Neural cell (in vitro differentiated cells): ENCODE data around the gene LPCAT1. TPM values are rescaled to one million over a fixed set of nuclear protein-coding genes. Genes with fewer than 3 reads are reported as not detected.

Experiments used
- H2AFZ ChIP-seq: fragments of 200-600, 300-800 bp; sonication (generic), shearing (Covaris generic); 2 replicates; pipeline ENCODE4 v1.6.0; 2014; ENCODE audit warnings: low read depth, mild to moderate bottlenecking, antibody characterized with exemption, low read length, moderate library complexity
- H3F3A ChIP-seq: fragments of 200-600 bp; shearing (Covaris generic); 2 replicates; pipeline ENCODE4 v1.6.1; 2016; ENCODE audit warnings: mild to moderate bottlenecking, moderate library complexity, mixed read lengths, antibody characterized with exemption, low read length; ENCODE audit not compliant: insufficient read depth, poor library complexity, severe bottlenecking
- H3K27ac ChIP-seq: fragments of 200-600, 300-800 bp; sonication (generic), shearing (Covaris generic); 2 replicates; pipeline ENCODE4 v1.5.1; 2014; ENCODE audit warnings: mild to moderate bottlenecking, low read length, moderate library complexity
- H3K27me3 ChIP-seq: fragments of 300-800, 200-600 bp; sonication (generic), shearing (Covaris generic); 2 replicates; pipeline ENCODE4 v1.6.0; 2014; ENCODE audit warnings: mild to moderate bottlenecking, low read depth, low read length, moderate library complexity; ENCODE audit not compliant: insufficient read depth
- H3K36me3 ChIP-seq: fragments of 300-800, 200-600 bp; sonication (generic), shearing (Covaris generic); 2 replicates; pipeline ENCODE4 v1.5.1; 2014; ENCODE audit warnings: mild to moderate bottlenecking, antibody characterized with exemption, low read length, moderate library complexity; ENCODE audit not compliant: insufficient read depth
- H3K4me2 ChIP-seq: fragments of 300-800, 200-600 bp; sonication (generic), shearing (Covaris generic); 2 replicates; pipeline ENCODE4 v1.6.0; 2014; ENCODE audit warnings: mild to moderate bottlenecking, low read length
- H3K4me3 ChIP-seq: fragments of 300-800, 200-600 bp; sonication (generic), shearing (Covaris generic); 2 replicates; pipeline ENCODE4 v1.5.1; 2014; ENCODE audit warnings: mild to moderate bottlenecking, low read length, moderate library complexity
- H3K79me2 ChIP-seq: fragments of 200-600 bp; shearing (Covaris generic); replicated peaks from 2 replicates; pipeline ENCODE4 v1.6.0; 2014; ENCODE audit warnings: mild to moderate bottlenecking, low read length, moderate library complexity; ENCODE audit not compliant: insufficient read depth
- H3K9ac ChIP-seq: fragments of 300-800, 200-600 bp; sonication (generic), shearing (Covaris generic); 2 replicates; pipeline ENCODE4 v1.6.1; 2016; ENCODE audit warnings: mild to moderate bottlenecking, low read length, mixed read lengths
- H3K9me2 ChIP-seq: fragments of 200-600 bp; shearing (Covaris generic); 2 replicates; pipeline ENCODE4 v1.6.1; 2016; ENCODE audit warnings: mild to moderate bottlenecking, low read length, mixed read lengths; ENCODE audit not compliant: insufficient read depth
- H3K9me3 ChIP-seq: fragments of 200-600, 300-800 bp; sonication (generic), shearing (Covaris generic); 2 replicates; pipeline ENCODE4 v1.6.1; 2016; ENCODE audit warnings: mild to moderate bottlenecking, mixed run types, low read length, moderate library complexity, mixed read lengths
- H4K20me1 ChIP-seq: fragments of 200-600 bp; shearing (Covaris generic); 2 replicates; pipeline ENCODE4 v1.6.1; 2016; ENCODE audit warnings: mild to moderate bottlenecking, mixed run types; ENCODE audit not compliant: insufficient read depth
- EP300 ChIP-seq: fragments of 450-650 bp; conservative IDR thresholded peaks from 2 replicates; pipeline ENCODE4 v1.6.1; 2014; ENCODE audit warnings: antibody characterized with exemption, mild to moderate bottlenecking, moderate library complexity; ENCODE audit not compliant: poor library complexity, severe bottlenecking
- EZH2 ChIP-seq: fragments of 200-600, 300-800 bp; shearing (Covaris generic), sonication (generic); IDR thresholded peaks from 2 replicates; pipeline ENCODE4 v1.6.1; 2014; ENCODE audit warnings: antibody characterized with exemption, low read length, borderline replicate concordance, mild to moderate bottlenecking; ENCODE audit not compliant: insufficient read depth, poor library complexity, severe bottlenecking
- MXI1 ChIP-seq: fragments of 450-650 bp; conservative IDR thresholded peaks from 2 replicates; pipeline ENCODE4 v1.6.1; 2014; ENCODE audit warnings: antibody characterized with exemption, mild to moderate bottlenecking; ENCODE audit not compliant: poor library complexity, severe bottlenecking
- POLR2AphosphoS5 ChIP-seq: IDR thresholded peaks from 2 replicates; pipeline ENCODE4 v1.6.1; 2012
- RAD21 ChIP-seq: fragments of 450-650 bp; conservative IDR thresholded peaks from 2 replicates; pipeline ENCODE4 v1.6.1; 2014; ENCODE audit warnings: antibody characterized with exemption, mild to moderate bottlenecking, moderate library complexity
- SMC3 ChIP-seq: fragments of 450-650 bp; conservative IDR thresholded peaks from 2 replicates; pipeline ENCODE4 v1.6.1; 2014; ENCODE audit warnings: antibody characterized with exemption, mild to moderate bottlenecking, moderate library complexity; ENCODE audit not compliant: poor library complexity
- TAF1 ChIP-seq: IDR thresholded peaks from 2 replicates; pipeline ENCODE4 v1.6.1; 2012; ENCODE audit warnings: low read depth
- polyA plus RNA-seq: library from polyadenylated mRNA; depleted of rRNA; stranded (reverse); fragments of >200 nt; gene quantifications from 2 replicates; pipeline ENCODE4 v1.2.3, GENCODE V29; 2014
- TF ChIP-seq, protein P1 (sequence below): IDR thresholded peaks from 2 replicates; pipeline ENCODE4 v1.6.1; 2012; ENCODE audit warnings: borderline replicate concordance
- TF ChIP-seq, protein P2 (sequence below): fragments of 450-650 bp; IDR thresholded peaks from 2 replicates; pipeline ENCODE4 v1.5.1; 2014; ENCODE audit warnings: antibody characterized with exemption, mild to moderate bottlenecking, moderate library complexity; ENCODE audit not compliant: poor library complexity, severe bottlenecking

The LPCAT1 gene
- polyA plus RNA-seq, 1 donor from 2014 or later, result 61.8 TPM

DNA sequence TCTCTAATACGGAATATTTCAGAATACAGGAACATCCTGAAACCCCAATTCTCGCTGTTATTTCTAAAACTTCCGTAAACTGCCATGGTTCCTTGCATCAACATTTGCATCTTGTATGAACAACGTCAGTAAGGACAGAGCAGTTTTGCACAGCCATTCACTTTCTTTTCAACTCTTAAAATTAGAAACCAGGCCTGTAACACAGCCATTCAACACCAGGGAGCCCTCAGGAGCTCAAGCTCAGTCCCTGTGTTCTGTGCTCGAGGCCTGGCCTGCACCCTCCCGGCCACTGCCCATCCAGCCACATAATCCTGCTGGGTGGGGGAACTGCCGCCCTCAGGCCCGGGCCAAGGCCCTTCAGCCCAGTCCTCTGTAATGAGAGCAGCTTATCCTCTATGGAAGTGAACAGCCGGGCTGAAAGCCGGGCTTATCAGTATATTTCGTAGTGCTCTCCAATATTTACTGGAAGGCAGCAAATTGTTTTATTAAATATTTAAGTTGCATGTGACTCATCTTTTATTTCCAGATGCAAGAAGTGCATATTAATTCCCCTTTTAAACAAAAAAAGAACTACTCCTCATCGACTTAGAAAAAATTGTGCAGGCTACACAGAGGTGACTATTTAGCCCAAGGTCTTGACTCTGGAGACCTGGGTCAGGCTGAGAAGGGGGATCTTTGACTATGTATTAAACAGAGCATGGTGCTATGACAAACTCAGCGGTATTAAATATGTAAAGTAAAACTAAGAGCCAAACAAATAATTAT is 45.3 kb downstream of the LPCAT1 start:
- H3K9ac ChIP-seq, result no peak overlapping the region
- H3K79me2 ChIP-seq, result no peaks in the 10 kb centered on the region
- H3K27me3 ChIP-seq, result no peaks in the 10 kb centered on the region
- H4K20me1 ChIP-seq, result no peaks in the 10 kb centered on the region
- no peaks in the 10 kb centered on the region for H3F3A ChIP-seq
- no peaks in the 10 kb centered on the region for H3K36me3 ChIP-seq
- no peaks in the 10 kb centered on the region for H3K9me3 ChIP-seq
- no peak for TF ChIP-seq MXI1
- TF ChIP-seq, protein P1, sequence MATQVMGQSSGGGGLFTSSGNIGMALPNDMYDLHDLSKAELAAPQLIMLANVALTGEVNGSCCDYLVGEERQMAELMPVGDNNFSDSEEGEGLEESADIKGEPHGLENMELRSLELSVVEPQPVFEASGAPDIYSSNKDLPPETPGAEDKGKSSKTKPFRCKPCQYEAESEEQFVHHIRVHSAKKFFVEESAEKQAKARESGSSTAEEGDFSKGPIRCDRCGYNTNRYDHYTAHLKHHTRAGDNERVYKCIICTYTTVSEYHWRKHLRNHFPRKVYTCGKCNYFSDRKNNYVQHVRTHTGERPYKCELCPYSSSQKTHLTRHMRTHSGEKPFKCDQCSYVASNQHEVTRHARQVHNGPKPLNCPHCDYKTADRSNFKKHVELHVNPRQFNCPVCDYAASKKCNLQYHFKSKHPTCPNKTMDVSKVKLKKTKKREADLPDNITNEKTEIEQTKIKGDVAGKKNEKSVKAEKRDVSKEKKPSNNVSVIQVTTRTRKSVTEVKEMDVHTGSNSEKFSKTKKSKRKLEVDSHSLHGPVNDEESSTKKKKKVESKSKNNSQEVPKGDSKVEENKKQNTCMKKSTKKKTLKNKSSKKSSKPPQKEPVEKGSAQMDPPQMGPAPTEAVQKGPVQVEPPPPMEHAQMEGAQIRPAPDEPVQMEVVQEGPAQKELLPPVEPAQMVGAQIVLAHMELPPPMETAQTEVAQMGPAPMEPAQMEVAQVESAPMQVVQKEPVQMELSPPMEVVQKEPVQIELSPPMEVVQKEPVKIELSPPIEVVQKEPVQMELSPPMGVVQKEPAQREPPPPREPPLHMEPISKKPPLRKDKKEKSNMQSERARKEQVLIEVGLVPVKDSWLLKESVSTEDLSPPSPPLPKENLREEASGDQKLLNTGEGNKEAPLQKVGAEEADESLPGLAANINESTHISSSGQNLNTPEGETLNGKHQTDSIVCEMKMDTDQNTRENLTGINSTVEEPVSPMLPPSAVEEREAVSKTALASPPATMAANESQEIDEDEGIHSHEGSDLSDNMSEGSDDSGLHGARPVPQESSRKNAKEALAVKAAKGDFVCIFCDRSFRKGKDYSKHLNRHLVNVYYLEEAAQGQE, result no peak
- TF ChIP-seq RAD21, result no peak
- TF ChIP-seq, protein P2, sequence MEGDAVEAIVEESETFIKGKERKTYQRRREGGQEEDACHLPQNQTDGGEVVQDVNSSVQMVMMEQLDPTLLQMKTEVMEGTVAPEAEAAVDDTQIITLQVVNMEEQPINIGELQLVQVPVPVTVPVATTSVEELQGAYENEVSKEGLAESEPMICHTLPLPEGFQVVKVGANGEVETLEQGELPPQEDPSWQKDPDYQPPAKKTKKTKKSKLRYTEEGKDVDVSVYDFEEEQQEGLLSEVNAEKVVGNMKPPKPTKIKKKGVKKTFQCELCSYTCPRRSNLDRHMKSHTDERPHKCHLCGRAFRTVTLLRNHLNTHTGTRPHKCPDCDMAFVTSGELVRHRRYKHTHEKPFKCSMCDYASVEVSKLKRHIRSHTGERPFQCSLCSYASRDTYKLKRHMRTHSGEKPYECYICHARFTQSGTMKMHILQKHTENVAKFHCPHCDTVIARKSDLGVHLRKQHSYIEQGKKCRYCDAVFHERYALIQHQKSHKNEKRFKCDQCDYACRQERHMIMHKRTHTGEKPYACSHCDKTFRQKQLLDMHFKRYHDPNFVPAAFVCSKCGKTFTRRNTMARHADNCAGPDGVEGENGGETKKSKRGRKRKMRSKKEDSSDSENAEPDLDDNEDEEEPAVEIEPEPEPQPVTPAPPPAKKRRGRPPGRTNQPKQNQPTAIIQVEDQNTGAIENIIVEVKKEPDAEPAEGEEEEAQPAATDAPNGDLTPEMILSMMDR, result no peak
- TF ChIP-seq POLR2AphosphoS5, result no peak
- TF ChIP-seq SMC3, result no peak
- TF ChIP-seq EP300, result no peak
- no peak for TF ChIP-seq EZH2
- no peak for TF ChIP-seq TAF1
- H2AFZ ChIP-seq, result no peak overlapping the region
- no peak overlapping the region for H3K27ac ChIP-seq
- no peak overlapping the region for H3K4me2 ChIP-seq
- no peak overlapping the region for H3K4me3 ChIP-seq
- no peaks in the 10 kb centered on the region for H3K9me2 ChIP-seq

DNA sequence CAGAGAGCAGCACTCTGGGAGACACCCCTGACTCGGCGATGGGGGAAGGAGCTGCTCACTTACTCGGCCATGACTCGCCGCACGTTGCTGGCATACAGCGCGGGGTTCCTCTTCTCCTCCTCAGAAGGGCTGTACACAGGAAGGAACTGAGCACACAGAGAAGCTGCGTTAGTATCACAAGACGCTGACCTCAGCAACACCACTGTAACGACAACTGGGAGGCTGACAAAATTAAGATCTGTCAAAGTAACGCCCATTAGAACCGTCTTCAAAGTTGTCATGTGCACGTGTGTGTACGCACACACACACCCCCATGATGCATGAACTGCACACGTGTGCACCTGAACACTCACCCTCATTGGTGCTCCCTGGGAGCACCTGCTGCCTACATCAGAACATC is 46.4 kb downstream of the LPCAT1 start:
- TF ChIP-seq RAD21 (no peak), MXI1 (no peak), EZH2 (no peak), EP300 (no peak), SMC3 (no peak), TAF1 (no peak), POLR2AphosphoS5 (no peak)
- TF ChIP-seq, protein P2, result no peak
- TF ChIP-seq, protein P1, result no peak
- no peak overlapping the region for H3K4me3 ChIP-seq
- H3K27me3 ChIP-seq, result no peaks in the 10 kb centered on the region
- no peak overlapping the region for H3K9ac ChIP-seq
- H2AFZ ChIP-seq, result no peak overlapping the region
- H3F3A ChIP-seq, result no peaks in the 10 kb centered on the region
- H3K79me2 ChIP-seq, result no peaks in the 10 kb centered on the region
- no peaks in the 10 kb centered on the region for H3K9me3 ChIP-seq
- no peak overlapping the region for H3K27ac ChIP-seq
- H3K4me2 ChIP-seq, result no peak overlapping the region
- no peaks in the 10 kb centered on the region for H3K36me3 ChIP-seq
- no peaks in the 10 kb centered on the region for H3K9me2 ChIP-seq
- H4K20me1 ChIP-seq, result no peaks in the 10 kb centered on the region
